Measurements from ENCODE around the gene KLHL22.

The KLHL22 gene

GRCh38 chr22:20424932-20425565 lies 70.5 kb downstream of the KLHL22 start:
- DNase-seq (ENCODE audit: low read depth) = no peak
- TF ChIP-seq, protein P1, sequence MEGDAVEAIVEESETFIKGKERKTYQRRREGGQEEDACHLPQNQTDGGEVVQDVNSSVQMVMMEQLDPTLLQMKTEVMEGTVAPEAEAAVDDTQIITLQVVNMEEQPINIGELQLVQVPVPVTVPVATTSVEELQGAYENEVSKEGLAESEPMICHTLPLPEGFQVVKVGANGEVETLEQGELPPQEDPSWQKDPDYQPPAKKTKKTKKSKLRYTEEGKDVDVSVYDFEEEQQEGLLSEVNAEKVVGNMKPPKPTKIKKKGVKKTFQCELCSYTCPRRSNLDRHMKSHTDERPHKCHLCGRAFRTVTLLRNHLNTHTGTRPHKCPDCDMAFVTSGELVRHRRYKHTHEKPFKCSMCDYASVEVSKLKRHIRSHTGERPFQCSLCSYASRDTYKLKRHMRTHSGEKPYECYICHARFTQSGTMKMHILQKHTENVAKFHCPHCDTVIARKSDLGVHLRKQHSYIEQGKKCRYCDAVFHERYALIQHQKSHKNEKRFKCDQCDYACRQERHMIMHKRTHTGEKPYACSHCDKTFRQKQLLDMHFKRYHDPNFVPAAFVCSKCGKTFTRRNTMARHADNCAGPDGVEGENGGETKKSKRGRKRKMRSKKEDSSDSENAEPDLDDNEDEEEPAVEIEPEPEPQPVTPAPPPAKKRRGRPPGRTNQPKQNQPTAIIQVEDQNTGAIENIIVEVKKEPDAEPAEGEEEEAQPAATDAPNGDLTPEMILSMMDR (IDR thresholded peaks at IDR 0.05; ENCODE audit: low read length, missing control alignments) = no peak
- H3K4me3 ChIP-seq (replicated peaks; ENCODE audit: low read depth, low read length) = no peak overlapping the region

DNA sequence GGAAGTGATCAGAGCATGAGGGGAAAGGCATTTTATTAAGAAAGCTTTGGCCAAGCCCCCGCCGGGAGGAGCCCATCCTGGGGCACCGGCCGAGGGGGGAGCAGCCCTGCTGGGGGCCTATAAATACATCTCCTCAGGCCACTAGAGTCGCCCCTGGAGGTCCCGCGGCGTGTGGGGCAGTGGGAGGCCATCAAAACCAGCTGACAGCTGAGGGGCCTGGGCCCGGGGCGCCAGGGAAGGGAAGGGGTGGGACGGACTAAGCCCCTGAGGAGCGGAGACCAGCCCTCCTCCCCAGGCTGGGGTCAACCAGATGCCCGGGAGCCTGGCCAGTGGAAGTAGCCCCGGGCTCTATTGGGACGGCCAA lies 71.0 kb downstream of the KLHL22 start:
- DNase-seq (ENCODE audit: low read depth) = no peak
- H3K4me3 ChIP-seq (replicated peaks; ENCODE audit: low read depth, low read length) = no peak overlapping the region
- TF ChIP-seq, protein P1 (IDR thresholded peaks at IDR 0.05; ENCODE audit: low read length, missing control alignments) = no peak

GRCh38 chr22:20423906-20424551 lies 71.6 kb downstream of the KLHL22 start:
- no peak for DNase-seq (ENCODE audit: low read depth)
- TF ChIP-seq, protein P1 (IDR thresholded peaks at IDR 0.05; ENCODE audit: low read length, missing control alignments) = no peak
- H3K4me3 ChIP-seq (replicated peaks; ENCODE audit: low read depth, low read length) = no peak overlapping the region

DNA sequence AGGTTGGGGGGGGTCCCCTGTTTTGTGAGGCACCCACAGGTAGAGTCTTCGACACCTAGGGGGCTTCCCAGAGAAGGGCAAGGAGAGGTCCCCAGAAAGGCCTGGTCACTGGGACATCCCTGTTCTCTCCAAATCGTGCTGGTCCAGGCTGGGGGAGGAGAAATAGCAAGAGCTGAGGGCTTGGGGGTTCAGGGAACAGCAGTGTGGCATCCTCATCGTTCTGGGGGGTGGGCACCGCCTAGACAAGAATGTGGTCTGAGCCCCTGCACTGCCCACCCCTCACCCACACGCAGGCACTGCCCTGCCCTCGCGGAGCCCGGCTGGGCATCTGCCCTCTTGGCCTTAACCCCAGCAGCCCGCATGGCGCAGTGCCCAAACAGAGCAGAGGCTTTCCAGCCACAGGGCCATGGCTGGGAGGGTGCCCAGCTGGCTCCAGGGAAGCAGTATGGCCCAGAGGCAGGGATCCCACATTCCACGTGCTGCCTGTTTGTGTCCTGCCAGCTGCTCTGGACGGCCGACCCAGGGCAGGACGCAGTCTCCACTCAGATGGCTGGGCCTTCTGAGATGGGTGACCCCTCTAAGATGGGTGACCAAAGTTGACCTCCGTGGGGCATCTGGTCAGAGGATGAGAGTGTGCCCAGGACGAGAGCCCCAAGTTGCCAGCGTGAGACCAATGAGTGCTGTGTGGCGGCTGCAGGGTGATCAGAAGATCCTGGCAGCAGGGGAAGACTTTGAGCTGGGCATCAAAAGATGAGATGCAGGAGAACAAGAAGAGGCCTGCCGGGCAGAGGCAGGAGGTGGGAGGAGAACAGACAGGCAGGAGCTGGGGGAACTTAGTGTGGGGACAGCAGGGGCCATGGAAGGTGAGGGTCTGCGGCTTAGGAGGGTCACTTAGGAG lies 72.3 kb downstream of the KLHL22 start:
- no peak for DNase-seq (ENCODE audit: low read depth)
- H3K4me3 ChIP-seq (replicated peaks; ENCODE audit: low read depth, low read length) = no peak overlapping the region
- TF ChIP-seq, protein P1 (IDR thresholded peaks at IDR 0.05; ENCODE audit: low read length, missing control alignments) = no peak

DNA sequence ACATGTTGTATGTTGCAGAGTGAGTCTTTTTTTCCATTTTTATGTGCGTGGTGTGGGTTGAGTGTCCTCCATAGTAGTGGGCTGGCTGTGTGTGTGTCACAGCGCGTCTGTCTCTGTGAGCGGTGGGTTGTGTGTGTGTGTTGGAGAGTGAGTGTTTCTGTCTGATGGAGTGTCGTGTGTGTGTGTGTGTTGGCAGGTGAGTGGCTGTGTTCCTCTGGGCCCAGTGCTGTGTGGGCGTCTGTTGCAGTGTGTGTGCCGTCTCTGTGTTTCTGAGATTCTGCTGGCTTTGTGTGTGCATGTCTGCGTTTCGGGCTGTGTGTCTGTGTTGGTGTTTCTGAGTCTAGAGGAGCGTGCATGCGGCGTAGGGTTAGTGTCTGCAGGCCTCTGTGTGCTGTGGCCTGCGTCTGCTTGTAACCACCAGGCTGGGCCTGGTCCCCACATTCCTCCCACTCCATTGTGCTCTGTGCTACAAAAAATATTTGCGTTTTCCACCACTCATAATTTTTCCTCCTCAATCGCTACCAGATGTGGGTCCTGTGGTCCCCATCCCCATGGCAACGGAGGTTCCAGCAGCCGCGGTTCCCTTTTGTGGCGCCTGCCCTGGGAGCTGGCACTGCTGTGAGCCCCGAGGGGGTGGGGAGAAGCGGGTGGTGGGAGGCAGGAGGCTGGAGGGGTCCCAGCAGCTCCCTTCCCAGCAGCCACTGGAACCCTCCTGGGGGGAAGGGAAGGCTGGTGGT lies 73.2 kb downstream of the KLHL22 start:
- H3K4me3 ChIP-seq (replicated peaks; ENCODE audit: low read depth, low read length) = no peak overlapping the region
- DNase-seq (ENCODE audit: low read depth) = no peak
- TF ChIP-seq, protein P1 (IDR thresholded peaks at IDR 0.05; ENCODE audit: low read length, missing control alignments) = no peak

- DNase-seq (ENCODE audit: low read depth) = no peak
- H3K4me3 ChIP-seq (replicated peaks; ENCODE audit: low read depth, low read length) = no peak overlapping the region
- TF ChIP-seq, protein P1 (IDR thresholded peaks at IDR 0.05; ENCODE audit: low read length, missing control alignments) = no peak
These were observed 74.1 kb downstream of the KLHL22 start for GRCh38 chr22:20421507-20421874.

All from fibroblast of pulmonary artery (primary cell).